Measurements from ENCODE around the gene SRP9. TPM values are rescaled to one million over a fixed set of nuclear protein-coding genes. Genes with fewer than 3 reads are reported as not detected.

The SRP9 gene
- total and polyA plus RNA-seq, 4 donors: 156 to 244 (median 182) TPM

GRCh38 chr1:225737866-225738265 is 39.8 kb upstream of the SRP9 start:
- no peak for TF ChIP-seq CTCF (IDR thresholded peaks at IDR 0.05; ENCODE audit: control extremely low read depth, extremely low read depth)
- 96 to 98% methylated on average over 3 of the region's 3 CpGs for WGBS, 2 donors
- H3K4me1 ChIP-seq (ENCODE audit: control insufficient read depth in 5 of 5, insufficient read depth in 5 of 5, low read length in 5 of 5): peaks cover 2 to 39% (median 10%) of the 10 kb centered on the region in 5 donors
- peak overlapping the region in 1 of 2 donors; percentile 34 for H3K9ac ChIP-seq (ENCODE audit: insufficient read depth in 1 of 2, low read length in 2 of 2)
- no peaks in the 10 kb centered on the region for H3K27me3 ChIP-seq (ENCODE audit: control insufficient read depth in 3 of 3, insufficient read depth in 3 of 3, low read length in 2 of 3)
- H3K27ac ChIP-seq (ENCODE audit: low read depth in 1 of 2, low read length in 1 of 2): no peak overlapping the region
- DNase-seq: no peak
- H3K4me3 ChIP-seq: no peak overlapping the region
- no peaks in the 10 kb centered on the region for H3K9me3 ChIP-seq (ENCODE audit: control insufficient read depth in 4 of 4, insufficient read depth in 3 of 4, low read length in 3 of 4)
- H3K36me3 ChIP-seq (ENCODE audit: control insufficient read depth in 4 of 4, insufficient read depth in 4 of 4, low read length in 4 of 4): no peaks in the 10 kb centered on the region
- no peak for ATAC-seq (ENCODE audit: insufficient read depth, low FRiP score)

- Histone ChIP-seq H3K9me3 (ENCODE audit: control insufficient read depth in 4 of 4, insufficient read depth in 3 of 4, low read length in 3 of 4) (no peaks in the 10 kb centered on the region), H3K4me1 (ENCODE audit: control insufficient read depth in 5 of 5, insufficient read depth in 5 of 5, low read length in 5 of 5) (peaks cover 2 to 31% (median 10%) of the 10 kb centered on the region in 5 donors), H3K27me3 (ENCODE audit: control insufficient read depth in 3 of 3, insufficient read depth in 3 of 3, low read length in 2 of 3) (no peaks in the 10 kb centered on the region), H3K9ac (ENCODE audit: insufficient read depth in 1 of 2, low read length in 2 of 2) (no peak overlapping the region), H3K36me3 (ENCODE audit: control insufficient read depth in 4 of 4, insufficient read depth in 4 of 4, low read length in 4 of 4) (no peaks in the 10 kb centered on the region), H3K27ac (ENCODE audit: low read depth in 1 of 2, low read length in 1 of 2) (no peak overlapping the region), H3K4me3 (no peak overlapping the region)
- DNase-seq (no peak), ATAC-seq (ENCODE audit: insufficient read depth, low FRiP score) (no peak)
- 93 to 94% methylated on average over 2 of the region's 2 CpGs for WGBS, 2 donors
- TF ChIP-seq CTCF (IDR thresholded peaks at IDR 0.05; ENCODE audit: control extremely low read depth, extremely low read depth): no peak
Measured at GRCh38 chr1:225738763-225739162, 38.9 kb upstream of the SRP9 start.

GRCh38 chr1:225739542-225740107 is 38.0 kb upstream of the SRP9 start:
- TF ChIP-seq CTCF (IDR thresholded peaks at IDR 0.05; ENCODE audit: control extremely low read depth, extremely low read depth): no peak
- no peaks in the 10 kb centered on the region for H3K27me3 ChIP-seq (ENCODE audit: control insufficient read depth in 3 of 3, insufficient read depth in 3 of 3, low read length in 2 of 3)
- H3K4me3 ChIP-seq: no peak overlapping the region
- DNase-seq (no peak), ATAC-seq (ENCODE audit: insufficient read depth, low FRiP score) (no peak)
- no peak overlapping the region for H3K9ac ChIP-seq (ENCODE audit: insufficient read depth in 1 of 2, low read length in 2 of 2)
- peaks cover 2 to 29% (median 10%) of the 10 kb centered on the region in 5 donors for H3K4me1 ChIP-seq (ENCODE audit: control insufficient read depth in 5 of 5, insufficient read depth in 5 of 5, low read length in 5 of 5)
- H3K9me3 ChIP-seq (ENCODE audit: control insufficient read depth in 4 of 4, insufficient read depth in 3 of 4, low read length in 3 of 4): no peaks in the 10 kb centered on the region
- no peak overlapping the region for H3K27ac ChIP-seq (ENCODE audit: low read depth in 1 of 2, low read length in 1 of 2)
- 96 to 97% methylated on average over 5 of the region's 5 CpGs for WGBS, 2 donors
- no peaks in the 10 kb centered on the region for H3K36me3 ChIP-seq (ENCODE audit: control insufficient read depth in 4 of 4, insufficient read depth in 4 of 4, low read length in 4 of 4)

DNA sequence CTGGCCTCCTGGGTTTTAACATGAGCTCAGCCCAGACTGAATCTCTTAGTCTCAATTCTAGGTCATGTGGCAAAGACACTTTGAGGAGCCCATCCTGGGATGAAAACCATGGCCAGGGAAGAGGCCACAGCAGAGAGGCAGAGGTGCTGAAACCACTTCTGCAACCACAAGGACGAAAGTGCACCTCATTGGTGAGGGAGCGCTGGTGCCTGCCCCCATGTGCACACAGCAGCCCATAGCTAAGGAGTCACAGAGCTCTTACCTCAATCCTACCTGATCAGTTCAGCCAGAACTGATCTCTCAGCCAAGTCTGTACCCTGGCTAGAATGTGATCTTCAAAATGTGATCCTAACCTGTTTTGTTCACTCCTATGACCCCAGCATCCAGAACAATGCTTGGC is 32.9 kb upstream of the SRP9 start:
- Histone ChIP-seq H3K9ac (ENCODE audit: insufficient read depth in 1 of 2, low read length in 2 of 2) (no peak overlapping the region), H3K4me3 (no peak overlapping the region), H3K4me1 (ENCODE audit: control insufficient read depth in 5 of 5, insufficient read depth in 5 of 5, low read length in 5 of 5) (peaks cover 0 to 35% (median 0%) of the 10 kb centered on the region in 5 donors), H3K36me3 (ENCODE audit: control insufficient read depth in 4 of 4, insufficient read depth in 4 of 4, low read length in 4 of 4) (no peaks in the 10 kb centered on the region), H3K27me3 (ENCODE audit: control insufficient read depth in 3 of 3, insufficient read depth in 3 of 3, low read length in 2 of 3) (no peaks in the 10 kb centered on the region), H3K9me3 (ENCODE audit: control insufficient read depth in 4 of 4, insufficient read depth in 3 of 4, low read length in 3 of 4) (no peaks in the 10 kb centered on the region), H3K27ac (ENCODE audit: low read depth in 1 of 2, low read length in 1 of 2) (no peak overlapping the region)
- TF ChIP-seq CTCF (IDR thresholded peaks at IDR 0.05; ENCODE audit: control extremely low read depth, extremely low read depth): no peak
- no peak for ATAC-seq (ENCODE audit: insufficient read depth, low FRiP score)
- WGBS, 2 donors: 92 to 95% methylated on average over 2 of the region's 2 CpGs
- DNase-seq: no peak

Data from lung (tissue), 12 donors.